ENCODE data around the gene TRMT1.
A peak's percentile ranks its signal among the peaks of the same experiment; 100 is the strongest.
"Not testable (repeated sequence)": the region's sequence is repeated elsewhere in the genome, so short reads cannot be mapped to it uniquely, and the experiment has no call there.

The TRMT1 gene

GRCh38 chr19:13116282-13117175, at the start of gene TRMT1:
Gene TRMT1, minus strand, starts transcription at chr19:13116740. Its CDS starts 341 bp downstream, at chr19:13116399.
- peak; percentile 93 to 94 for DNase-seq
- TF ChIP-seq GATA1 (IDR thresholded peaks at IDR 0.05; ENCODE audit: low read depth, low read length): no peak
- TF ChIP-seq POLR2A (IDR thresholded peaks at IDR 0.05; ENCODE audit: low read length): no peak

- not testable (repeated sequence) for DNase-seq
Observed at GRCh38 chr19:13166151-13166550, 49.6 kb upstream of the TRMT1 start.

- no peak for DNase-seq
- no peak for TF ChIP-seq GATA1 (IDR thresholded peaks at IDR 0.05; ENCODE audit: low read depth, low read length)
- no peak for TF ChIP-seq POLR2A (IDR thresholded peaks at IDR 0.05; ENCODE audit: low read length)
Observed at GRCh38 chr19:13165162-13165997, 48.8 kb upstream of the TRMT1 start.

GRCh38 chr19:13164343-13165161, 48.0 kb upstream of the TRMT1 start:
- no peak for DNase-seq
- TF ChIP-seq GATA1 (IDR thresholded peaks at IDR 0.05; ENCODE audit: low read depth, low read length) (no peak), POLR2A (IDR thresholded peaks at IDR 0.05; ENCODE audit: low read length) (no peak)

GRCh38 chr19:13163609-13164342, 47.2 kb upstream of the TRMT1 start:
- TF ChIP-seq POLR2A (IDR thresholded peaks at IDR 0.05; ENCODE audit: low read length): no peak
- TF ChIP-seq GATA1 (IDR thresholded peaks at IDR 0.05; ENCODE audit: low read depth, low read length): no peak
- DNase-seq: peak; percentile 67 to 72

- DNase-seq: peak; percentile 97
- TF ChIP-seq POLR2A (IDR thresholded peaks at IDR 0.05; ENCODE audit: low read length) (peak; percentile 69), GATA1 (IDR thresholded peaks at IDR 0.05; ENCODE audit: low read depth, low read length) (no peak)
Observed at GRCh38 chr19:13162724-13163608, 46.4 kb upstream of the TRMT1 start.

GRCh38 chr19:13160557-13160956, 44.0 kb upstream of the TRMT1 start:
- no peak for TF ChIP-seq GATA1 (IDR thresholded peaks at IDR 0.05; ENCODE audit: low read depth, low read length)
- TF ChIP-seq POLR2A (IDR thresholded peaks at IDR 0.05; ENCODE audit: low read length): no peak
- no peak for DNase-seq

- TF ChIP-seq GATA1 (IDR thresholded peaks at IDR 0.05; ENCODE audit: low read depth, low read length): no peak
- no peak for TF ChIP-seq POLR2A (IDR thresholded peaks at IDR 0.05; ENCODE audit: low read length)
- no peak for DNase-seq
Observed at GRCh38 chr19:13159713-13160112, 43.2 kb upstream of the TRMT1 start.

GRCh38 chr19:13155472-13156359, 39.2 kb upstream of the TRMT1 start:
- peak; percentile 54 to 62 for DNase-seq
- no peak for TF ChIP-seq POLR2A (IDR thresholded peaks at IDR 0.05; ENCODE audit: low read length)
- TF ChIP-seq GATA1 (IDR thresholded peaks at IDR 0.05; ENCODE audit: low read depth, low read length): no peak

GRCh38 chr19:13154911-13155471, 38.5 kb upstream of the TRMT1 start:
- DNase-seq: peak; percentile 74 to 81
- peak; percentile 50 for TF ChIP-seq POLR2A (IDR thresholded peaks at IDR 0.05; ENCODE audit: low read length)
- TF ChIP-seq GATA1 (IDR thresholded peaks at IDR 0.05; ENCODE audit: low read depth, low read length): no peak

- peak; percentile 85 to 91 for DNase-seq
Observed at GRCh38 chr19:13154241-13154778, 37.8 kb upstream of the TRMT1 start.

More at GRCh38 chr19:13154241-13154778, 37.8 kb upstream of the TRMT1 start:
- TF ChIP-seq POLR2A (IDR thresholded peaks at IDR 0.05; ENCODE audit: low read length): peak; percentile 59
- TF ChIP-seq GATA1 (IDR thresholded peaks at IDR 0.05; ENCODE audit: low read depth, low read length): no peak

Measured in erythroblast (primary cell).